Fibroblast of mammary gland (primary cell): ENCODE results near the gene ATP6V0C.
"Not testable (repeated sequence)": the region's sequence is repeated elsewhere in the genome, so short reads cannot be mapped to it uniquely, and the experiment has no call there.

Experiments
- DNase-seq: peaks from one replicate; pipeline ENCODE4 v3.0.0-alpha.2; 2010; ENCODE audit warnings: low read depth
- H3K4me3 ChIP-seq: 2 replicates; pipeline ENCODE4 v1.5.1; 2011; ENCODE audit warnings: low read depth, mild to moderate bottlenecking, low read length, moderate library complexity; ENCODE audit not compliant: control insufficient read depth
- CTCF ChIP-seq: conservative IDR thresholded peaks from 2 replicates; pipeline ENCODE4 v1.5.1; 2011; ENCODE audit warnings: low read depth, low read length, inconsistent platforms; ENCODE audit not compliant: control insufficient read depth, insufficient read depth

ATP6V0C gene

GRCh38 chr16:2476345-2476720 is 37.4 kb upstream of the ATP6V0C start:
- no peak for TF ChIP-seq CTCF
- H3K4me3 ChIP-seq, result no peak overlapping the region
- DNase-seq, result no peak

- no peak for TF ChIP-seq CTCF
- no peak overlapping the region for H3K4me3 ChIP-seq
- DNase-seq, result no peak
These were observed 37.0 kb upstream of the ATP6V0C start for GRCh38 chr16:2476741-2477140.

- DNase-seq, result no peak
- H3K4me3 ChIP-seq, result no peak overlapping the region
- no peak for TF ChIP-seq CTCF
These were observed 36.4 kb upstream of the ATP6V0C start for GRCh38 chr16:2477327-2477726.

- no peak for TF ChIP-seq CTCF
- DNase-seq, result no peak
- H3K4me3 ChIP-seq, result no peak overlapping the region
These were observed 35.5 kb upstream of the ATP6V0C start for GRCh38 chr16:2478279-2478678.

GRCh38 chr16:2479996-2480395 is 33.8 kb upstream of the ATP6V0C start:
- H3K4me3 ChIP-seq, DNase-seq: not testable (repeated sequence)

- H3K4me3 ChIP-seq, result no peak overlapping the region
- no peak for DNase-seq
- no peak for TF ChIP-seq CTCF
These were observed 32.8 kb upstream of the ATP6V0C start for GRCh38 chr16:2480948-2481347.

- H3K4me3 ChIP-seq, result no peak overlapping the region
- TF ChIP-seq CTCF, result no peak
- DNase-seq, result no peak
These were observed 32.1 kb upstream of the ATP6V0C start for GRCh38 chr16:2481676-2482075.
